HFF-Myc (cell line): ENCODE measurements around the gene TBX4.

ENCODE experiments used
- DNase-seq: peaks from one replicate; pipeline ENCODE4 v3.0.0-alpha.2; 2011; ENCODE audit warnings: low read depth; ENCODE audit errors: extremely low read depth
- H3K4me3 ChIP-seq: replicated peaks from 2 replicates; pipeline ENCODE4 v1.5.1; 2011; ENCODE audit warnings: low read depth, mild to moderate bottlenecking, control low read depth, low read length
- CTCF ChIP-seq: IDR thresholded peaks from 2 replicates; pipeline ENCODE4 v1.5.1; 2012; ENCODE audit warnings: mild to moderate bottlenecking, low read depth, low read length, control low read depth; ENCODE audit errors: missing control alignments

The TBX4 gene

GRCh38 chr17:61405686-61406536 lies 46.3 kb upstream of the TBX4 start:
- no peak overlapping the region; the same call in 1 of the 2 replicates for H3K4me3 ChIP-seq
- no peak for TF ChIP-seq CTCF
- no peak for DNase-seq

GRCh38 chr17:61406537-61406845 lies 45.7 kb upstream of the TBX4 start:
- TF ChIP-seq CTCF = no peak
- no peak overlapping the region for H3K4me3 ChIP-seq
- no peak for DNase-seq

- DNase-seq = no peak
- no peak overlapping the region for H3K4me3 ChIP-seq
- no peak for TF ChIP-seq CTCF
These were observed 45.0 kb upstream of the TBX4 start for GRCh38 chr17:61406971-61407911.

- no peak for DNase-seq
- H3K4me3 ChIP-seq = no peak overlapping the region
- no peak for TF ChIP-seq CTCF
These were observed 43.8 kb upstream of the TBX4 start for GRCh38 chr17:61408151-61409041.

GRCh38 chr17:61409301-61410112 lies 42.7 kb upstream of the TBX4 start:
- TF ChIP-seq CTCF = peak; percentile 41
- H3K4me3 ChIP-seq = peak overlapping the region; percentile 43
- DNase-seq = no peak
